CD4-positive, alpha-beta T cell (primary cell): Measurements from ENCODE around the gene ADORA2B. TPM values are rescaled to one million over a fixed set of nuclear protein-coding genes. Genes with fewer than 3 reads are reported as not detected.

Experiments used
- ATAC-seq: fragments of 200-7000 bp; cut with Tn5 transposase; one replicate; pipeline ENCODE4 v1.10.0; 2022; ENCODE audit warnings: mild to moderate bottlenecking; ENCODE audit not compliant: poor library complexity
- CTCF ChIA-PET: fragments of 350-600 bp; sonication (Branson Sonifier 250); formaldehyde crosslinking; loops from one replicate; lab custom pipeline; 2021; ENCODE audit warnings: antibody characterized with exemption, inconsistent platforms; lab: Charles Lee
- POLR2A ChIA-PET: fragments of 350-600 bp; sonication (Branson Sonifier 250); formaldehyde crosslinking; loops from one replicate; lab custom pipeline; 2021; ENCODE audit warnings: antibody characterized with exemption, inconsistent platforms; lab: Charles Lee
- DNase-seq, 14 experiments: peaks; one replicate each; pipeline ENCODE4 v3.0.0-alpha.2; 2013 to 2020; ENCODE audit warnings: mixed read lengths in 2 of 14
- H3K27ac ChIP-seq, 2 donors: one replicate each; pipeline versions ENCODE4 v1.5.1 to v1.7.0; 2013; ENCODE audit warnings: low read length in 2 of 2, low read depth in 1 of 2, mild to moderate bottlenecking in 1 of 2
- H3K27me3 ChIP-seq, 2 experiments: 1 replicate in 1 of 2; 2 replicates in 1 of 2; pipeline versions ENCODE4 v1.6.1 to v1.7.0; 2013; ENCODE audit warnings: low read length in 2 of 2, control low read depth in 1 of 2, mild to moderate bottlenecking in 1 of 2, moderate library complexity in 1 of 2; ENCODE audit not compliant: insufficient read depth in 2 of 2, control insufficient read depth in 1 of 2
- H3K36me3 ChIP-seq: one replicate; pipeline ENCODE4 v1.6.1; 2013; ENCODE audit warnings: low read length, control low read depth; ENCODE audit not compliant: insufficient read depth
- H3K4me1 ChIP-seq: one replicate; pipeline ENCODE4 v1.6.1; 2013; ENCODE audit warnings: low read length, control low read depth; ENCODE audit not compliant: insufficient read depth
- H3K4me3 ChIP-seq: one replicate; pipeline ENCODE4 v1.5.1; 2013; ENCODE audit warnings: mild to moderate bottlenecking, low read length, moderate library complexity
- H3K9me3 ChIP-seq, 2 experiments: 1 replicate in 1 of 2; 2 replicates in 1 of 2; pipeline versions ENCODE4 v1.6.1 to v1.7.0; 2013; ENCODE audit warnings: low read length in 2 of 2, mild to moderate bottlenecking in 2 of 2, control low read depth in 1 of 2, moderate library complexity in 1 of 2; ENCODE audit not compliant: control insufficient read depth in 1 of 2, insufficient read depth in 1 of 2
- H3K27ac Mint-ChIP-seq: one replicate; pipeline ENCODE4 v1.8.0; 2020; ENCODE audit warnings: mixed read lengths
- H3K27me3 Mint-ChIP-seq: one replicate; pipeline ENCODE4 v1.8.0; 2021; ENCODE audit warnings: mixed read lengths
- H3K36me3 Mint-ChIP-seq: one replicate; pipeline ENCODE4 v1.8.0; 2021; ENCODE audit warnings: low read depth, mixed read lengths
- H3K4me1 Mint-ChIP-seq: one replicate; pipeline ENCODE4 v1.8.0; 2021; ENCODE audit warnings: low read depth, mixed read lengths
- H3K4me3 Mint-ChIP-seq: one replicate; pipeline ENCODE4 v1.8.0; 2020; ENCODE audit warnings: mild to moderate bottlenecking, mixed read lengths
- H3K9me3 Mint-ChIP-seq: one replicate; pipeline ENCODE4 v1.8.0; 2020; ENCODE audit warnings: mixed read lengths
- CTCF ChIP-seq: fragments of 200-600 bp; IDR thresholded peaks from one replicate; pipeline ENCODE4 v1.8.0; 2022; ENCODE audit warnings: antibody characterized with exemption, mild to moderate bottlenecking
- intact Hi-C, 2 experiments: fragments of 100-400 bp; cut with DNase I in 1 of 2; cut with micrococcal nuclease in 1 of 2; formaldehyde crosslinking; loops; one replicate each; pipeline versions ENCODE4 v1.15.1 to v1.9.0; 2023 to 2025; cut with DNase I, micrococcal nuclease
- total RNA-seq, 174 experiments: library from RNA in 2 of 174; stranded (reverse) in 2 of 174; gene quantifications; one replicate each; pipeline ENCODE4 v1.2.3 and lab custom pipeline; 2021 to 2026

Gene ADORA2B
- total RNA-seq, 2 experiments from 2014 or later = not detected

GRCh38 chr17:15928286-15928785 lies 16.6 kb upstream of the ADORA2B start:
- intact Hi-C loops = no loop called here
- no peaks in the 10 kb centered on the region for H3K4me1 ChIP-seq
- ATAC-seq = no peak
- Mint-ChIP-seq H3K36me3 (no peaks in the 10 kb centered on the region), H3K27me3 (peaks cover 20% of the 10 kb centered on the region), H3K27ac (no peak overlapping the region), H3K4me1 (no peaks in the 10 kb centered on the region), H3K4me3 (no peak overlapping the region), H3K9me3 (no peaks in the 10 kb centered on the region)
- DNase-seq = no peak
- CTCF ChIA-PET = no interaction called here
- TF ChIP-seq CTCF = no peak
- H3K27ac ChIP-seq = no peak overlapping the region
- no peaks in the 10 kb centered on the region for H3K36me3 ChIP-seq
- no peaks in the 10 kb centered on the region for H3K9me3 ChIP-seq
- no peak overlapping the region for H3K4me3 ChIP-seq
- no peaks in the 10 kb centered on the region for H3K27me3 ChIP-seq
- POLR2A ChIA-PET = no interaction called here

GRCh38 chr17:15929941-15930340 lies 15.0 kb upstream of the ADORA2B start:
- Mint-ChIP-seq H3K36me3 (no peaks in the 10 kb centered on the region), H3K27ac (no peak overlapping the region), H3K4me1 (no peaks in the 10 kb centered on the region), H3K27me3 (peaks cover 20% of the 10 kb centered on the region), H3K9me3 (no peaks in the 10 kb centered on the region), H3K4me3 (no peak overlapping the region)
- no peak for TF ChIP-seq CTCF
- intact Hi-C loops = no loop called here
- ChIA-PET CTCF (no interaction called here), POLR2A (no interaction called here)
- no peaks in the 10 kb centered on the region for H3K9me3 ChIP-seq
- H3K4me3 ChIP-seq = no peak overlapping the region
- H3K27me3 ChIP-seq = no peaks in the 10 kb centered on the region
- no peak for DNase-seq
- no peaks in the 10 kb centered on the region for H3K4me1 ChIP-seq
- no peak overlapping the region for H3K27ac ChIP-seq
- no peak for ATAC-seq
- H3K36me3 ChIP-seq = no peaks in the 10 kb centered on the region

- Mint-ChIP-seq H3K4me1 (no peaks in the 10 kb centered on the region), H3K9me3 (no peaks in the 10 kb centered on the region), H3K27me3 (peaks cover 20% of the 10 kb centered on the region), H3K4me3 (no peak overlapping the region), H3K27ac (no peak overlapping the region), H3K36me3 (no peaks in the 10 kb centered on the region)
- no peak overlapping the region for H3K4me3 ChIP-seq
- H3K27ac ChIP-seq = no peak overlapping the region
- intact Hi-C loops = no loop called here
- ChIA-PET CTCF (no interaction called here), POLR2A (no interaction called here)
- no peaks in the 10 kb centered on the region for H3K27me3 ChIP-seq
- ATAC-seq (no peak), DNase-seq (no peak)
- H3K4me1 ChIP-seq = no peaks in the 10 kb centered on the region
- TF ChIP-seq CTCF = no peak
- H3K36me3 ChIP-seq = no peaks in the 10 kb centered on the region
- no peaks in the 10 kb centered on the region for H3K9me3 ChIP-seq
These were observed 14.5 kb upstream of the ADORA2B start for GRCh38 chr17:15930426-15930825.
